Gastrocnemius medialis (tissue), 4 donors: ENCODE results near the gene APBA3. TPM values are rescaled to one million over a fixed set of nuclear protein-coding genes. Genes with fewer than 3 reads are reported as not detected.

ENCODE experiments used
- ATAC-seq, 2 donors: fragments of 150-250 bp; one replicate each; pipeline ENCODE4 v1.9.1; 2016
- DNase-seq, 2 donors: peaks; one replicate each; pipeline ENCODE4 v3.0.0-alpha.2; 2019
- H3K27ac ChIP-seq, 4 donors: fragments of 200-600 bp; sonication (generic); 1 replicate in 1 of 4; 2 replicates in 3 of 4; pipeline ENCODE4 v1.5.1; 2016 to 2018; ENCODE audit warnings: mild to moderate bottlenecking in 2 of 4, moderate library complexity in 1 of 4
- H3K27me3 ChIP-seq, 3 donors: fragments of 200-600 bp; sonication (generic) in 2 of 3; 1 replicate in 1 of 3; 2 replicates in 2 of 3; pipeline versions ENCODE4 v1.5.1 to v1.6.0; 2016 to 2019; ENCODE audit warnings: mild to moderate bottlenecking in 1 of 3, moderate library complexity in 1 of 3
- H3K36me3 ChIP-seq, 2 donors: fragments of 200-600 bp; sonication (generic) in 1 of 2; one replicate each; pipeline ENCODE4 v1.5.1; 2017 to 2018
- H3K4me1 ChIP-seq, 2 donors: fragments of 200-600 bp; sonication (generic) in 1 of 2; one replicate each; pipeline ENCODE4 v1.5.1; 2016 to 2017; ENCODE audit warnings: mild to moderate bottlenecking in 2 of 2
- H3K4me3 ChIP-seq, 4 donors: fragments of 200-600 bp; sonication (generic) in 3 of 4; 1 replicate in 1 of 4; 2 replicates in 3 of 4; pipeline ENCODE4 v1.5.1; 2016 to 2019; ENCODE audit warnings: mild to moderate bottlenecking in 2 of 4
- H3K9me3 ChIP-seq, 3 donors: fragments of 200-600 bp; sonication (generic) in 2 of 3; 1 replicate in 1 of 3; 2 replicates in 2 of 3; pipeline ENCODE4 v1.5.1; 2016 to 2019
- POLR2A ChIP-seq, 2 donors: fragments of 450-650 bp; IDR thresholded peaks; one replicate each; pipeline ENCODE4 v1.6.1; 2017; ENCODE audit warnings: antibody characterized with exemption in 2 of 2, mild to moderate bottlenecking in 2 of 2, moderate library complexity in 2 of 2
- in situ Hi-C, 4 donors: fragments of 200-750 bp; cut with MboI; loops; one replicate each; pipeline versions ENCODE4 v1.15.0 to v1.8.0; 2017; ENCODE audit warnings: low sequenced_read_pairs in 4 of 4
- intact Hi-C: fragments of 100-400 bp; cut with DNase I; formaldehyde crosslinking; loops from one replicate; pipeline ENCODE4 v1.15.1; 2023; ENCODE audit warnings: low total_unique reads
- total RNA-seq, 4 donors: library from RNA; depleted of rRNA; stranded (reverse); fragments of >200 nt; gene quantifications; one replicate each; pipeline versions ENCODE4 v1.1.0 to v1.2.3, GENCODE V29; 2016
- TF ChIP-seq, protein P1 (sequence below), 5 experiments: fragments of 450-650 bp in 3 of 5; fragments of 200-600 bp in 2 of 5; sonication (generic) in 2 of 5; IDR thresholded peaks in 4 of 5; conservative IDR thresholded peaks in 1 of 5; 1 replicate in 4 of 5; 2 replicates in 1 of 5; pipeline ENCODE4 v1.5.1; 2016 to 2019; ENCODE audit warnings: antibody characterized with exemption in 5 of 5, mild to moderate bottlenecking in 3 of 5, moderate library complexity in 3 of 5

The APBA3 gene
- total RNA-seq, 4 donors from 2014 or later, result 14.0 to 29.6 (median 27.4) TPM

DNA sequence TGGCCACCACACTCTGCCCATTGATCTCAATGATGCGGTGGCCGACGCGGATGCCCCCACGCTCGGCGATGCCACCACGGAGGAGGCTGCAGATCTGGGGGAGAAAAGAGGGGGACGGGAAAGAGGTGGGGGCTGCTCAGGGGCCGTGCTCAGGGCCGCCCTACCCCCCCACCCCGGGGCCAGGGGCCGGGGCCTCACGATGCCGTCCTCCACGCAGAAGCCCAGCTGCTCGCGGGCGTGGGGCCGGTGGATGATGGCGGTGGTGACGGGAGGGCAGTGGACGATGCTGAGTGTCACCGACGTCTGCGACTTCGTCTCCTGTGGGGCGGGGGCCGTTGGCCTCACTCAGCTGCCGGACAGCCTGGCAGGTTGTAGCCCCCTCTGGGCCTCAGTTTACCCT is 10.3 kb downstream of the APBA3 start:
- TF ChIP-seq POLR2A (IDR thresholded peaks at IDR 0.05), result no peak
- TF ChIP-seq, protein P1, sequence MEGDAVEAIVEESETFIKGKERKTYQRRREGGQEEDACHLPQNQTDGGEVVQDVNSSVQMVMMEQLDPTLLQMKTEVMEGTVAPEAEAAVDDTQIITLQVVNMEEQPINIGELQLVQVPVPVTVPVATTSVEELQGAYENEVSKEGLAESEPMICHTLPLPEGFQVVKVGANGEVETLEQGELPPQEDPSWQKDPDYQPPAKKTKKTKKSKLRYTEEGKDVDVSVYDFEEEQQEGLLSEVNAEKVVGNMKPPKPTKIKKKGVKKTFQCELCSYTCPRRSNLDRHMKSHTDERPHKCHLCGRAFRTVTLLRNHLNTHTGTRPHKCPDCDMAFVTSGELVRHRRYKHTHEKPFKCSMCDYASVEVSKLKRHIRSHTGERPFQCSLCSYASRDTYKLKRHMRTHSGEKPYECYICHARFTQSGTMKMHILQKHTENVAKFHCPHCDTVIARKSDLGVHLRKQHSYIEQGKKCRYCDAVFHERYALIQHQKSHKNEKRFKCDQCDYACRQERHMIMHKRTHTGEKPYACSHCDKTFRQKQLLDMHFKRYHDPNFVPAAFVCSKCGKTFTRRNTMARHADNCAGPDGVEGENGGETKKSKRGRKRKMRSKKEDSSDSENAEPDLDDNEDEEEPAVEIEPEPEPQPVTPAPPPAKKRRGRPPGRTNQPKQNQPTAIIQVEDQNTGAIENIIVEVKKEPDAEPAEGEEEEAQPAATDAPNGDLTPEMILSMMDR (IDR thresholded peaks at IDR 0.05 in 4 of 5, conservative IDR thresholded peaks at IDR 0.05 in 1 of 5), result no peak
- peaks cover 0 to 46% of the 10 kb centered on the region in 2 donors for H3K36me3 ChIP-seq
- no peaks in the 10 kb centered on the region for H3K9me3 ChIP-seq
- in situ Hi-C loops, result no loop called here
- peaks cover 0 to 3% (median 2%) of the 10 kb centered on the region in 3 donors for H3K27me3 ChIP-seq
- H3K4me1 ChIP-seq, result no peaks in the 10 kb centered on the region
- DNase-seq (no peak), ATAC-seq (no peak)
- no peak overlapping the region for H3K4me3 ChIP-seq
- intact Hi-C loops, result no loop called here
- no peak overlapping the region for H3K27ac ChIP-seq

DNA sequence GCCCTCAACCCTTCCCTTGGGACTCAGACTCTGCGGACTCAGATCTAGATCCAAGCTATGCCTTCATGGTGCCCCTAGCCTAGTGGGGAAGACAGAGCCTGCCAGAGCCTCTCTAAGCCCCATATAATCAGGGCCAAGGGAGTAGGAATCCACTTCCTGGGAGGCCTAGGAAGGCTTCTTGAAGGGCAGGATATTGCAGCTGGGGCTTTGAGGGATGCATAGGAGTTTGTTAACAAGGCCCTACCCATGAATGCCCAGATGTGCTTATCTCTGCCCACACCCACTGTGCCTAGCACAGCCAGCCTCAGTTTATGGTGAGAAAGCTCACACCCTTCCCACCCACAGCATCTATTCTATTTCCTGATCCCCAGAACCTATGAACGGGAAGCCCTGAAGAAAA is 11.3 kb downstream of the APBA3 start:
- no peaks in the 10 kb centered on the region for H3K9me3 ChIP-seq
- H3K4me1 ChIP-seq, result no peaks in the 10 kb centered on the region
- no peak overlapping the region for H3K4me3 ChIP-seq
- in situ Hi-C loops (no loop called here), intact Hi-C loops (no loop called here)
- no peak for TF ChIP-seq POLR2A (IDR thresholded peaks at IDR 0.05)
- TF ChIP-seq, protein P1 (IDR thresholded peaks at IDR 0.05 in 4 of 5, conservative IDR thresholded peaks at IDR 0.05 in 1 of 5), result no peak
- peaks cover 0 to 46% of the 10 kb centered on the region in 2 donors for H3K36me3 ChIP-seq
- H3K27ac ChIP-seq, result no peak overlapping the region
- peaks cover 0 to 6% (median 3%) of the 10 kb centered on the region in 3 donors for H3K27me3 ChIP-seq
- ATAC-seq, result no peak
- DNase-seq, result no peak

DNA sequence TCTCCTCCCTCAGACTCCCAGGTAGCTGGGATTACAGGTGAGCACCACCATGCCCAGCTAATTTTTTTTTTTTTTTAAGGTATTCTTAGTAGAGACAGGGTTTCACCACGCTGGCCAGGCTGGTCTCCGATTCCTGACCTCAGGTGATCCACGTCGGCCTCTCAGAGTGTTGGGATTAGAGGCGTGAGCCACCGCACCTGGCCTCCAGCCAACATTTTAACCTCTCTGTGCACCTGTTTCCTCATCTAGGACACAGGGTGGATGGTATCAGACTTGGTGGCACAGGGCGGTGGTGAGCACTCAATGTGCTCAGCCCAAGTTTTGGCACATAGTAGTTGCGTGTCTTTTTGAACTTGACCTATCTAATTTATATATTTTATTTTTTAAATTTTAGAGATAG is 12.5 kb downstream of the APBA3 start:
- no peak for TF ChIP-seq POLR2A (IDR thresholded peaks at IDR 0.05)
- TF ChIP-seq, protein P1 (IDR thresholded peaks at IDR 0.05 in 4 of 5, conservative IDR thresholded peaks at IDR 0.05 in 1 of 5), result no peak
- Histone ChIP-seq H3K27ac (no peak overlapping the region), H3K4me1 (no peaks in the 10 kb centered on the region), H3K36me3 (peaks cover 0 to 46% of the 10 kb centered on the region in 2 donors), H3K4me3 (no peak overlapping the region), H3K27me3 (peaks cover 0 to 6% (median 3%) of the 10 kb centered on the region in 3 donors), H3K9me3 (no peaks in the 10 kb centered on the region)
- intact Hi-C loops (no loop called here), in situ Hi-C loops (no loop called here)
- DNase-seq, result no peak
- ATAC-seq, result no peak

DNA sequence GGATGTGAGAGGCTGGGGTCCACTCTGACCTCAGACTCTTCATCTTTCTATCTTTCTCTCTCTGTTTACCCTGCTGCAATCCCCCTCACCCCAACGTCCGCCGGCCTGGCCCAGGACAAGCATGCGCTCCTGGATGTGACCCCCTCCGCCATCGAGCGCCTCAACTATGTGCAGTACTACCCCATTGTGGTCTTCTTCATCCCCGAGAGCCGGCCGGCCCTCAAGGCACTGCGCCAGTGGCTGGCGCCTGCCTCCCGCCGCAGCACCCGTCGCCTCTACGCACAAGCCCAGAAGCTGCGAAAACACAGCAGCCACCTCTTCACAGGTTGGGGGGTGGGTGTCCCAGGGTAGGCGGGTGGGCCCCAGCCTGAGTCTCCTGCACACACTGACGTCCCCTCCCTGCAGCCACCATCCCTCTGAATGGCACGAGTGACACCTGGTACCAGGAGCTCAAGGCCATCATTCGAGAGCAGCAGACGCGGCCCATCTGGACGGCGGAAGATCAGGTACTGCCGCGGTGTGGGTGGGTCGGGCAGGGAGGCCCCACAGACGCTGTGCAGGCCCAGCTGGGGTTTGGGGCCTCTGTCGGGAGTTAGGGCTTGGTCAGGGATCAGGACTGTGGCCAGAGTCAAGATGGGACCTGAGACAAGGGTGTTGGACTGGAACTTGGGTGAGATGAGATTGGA is 15.0 kb downstream of the APBA3 start:
- H3K27ac ChIP-seq, result no peak overlapping the region
- H3K4me3 ChIP-seq, result no peak overlapping the region
- peaks cover 0 to 23% of the 10 kb centered on the region in 2 donors for H3K36me3 ChIP-seq
- in situ Hi-C loops (no loop called here), intact Hi-C loops (no loop called here)
- no peak for TF ChIP-seq POLR2A (IDR thresholded peaks at IDR 0.05)
- TF ChIP-seq, protein P1 (IDR thresholded peaks at IDR 0.05 in 4 of 5, conservative IDR thresholded peaks at IDR 0.05 in 1 of 5), result no peak
- DNase-seq (no peak), ATAC-seq (no peak)
- H3K27me3 ChIP-seq, result peaks cover 0 to 6% (median 3%) of the 10 kb centered on the region in 3 donors
- no peaks in the 10 kb centered on the region for H3K9me3 ChIP-seq
- no peaks in the 10 kb centered on the region for H3K4me1 ChIP-seq
